ENCODE data around the gene EPHA2. TPM values are rescaled to one million over a fixed set of nuclear protein-coding genes. Genes with fewer than 3 reads are reported as not detected.

The EPHA2 gene
- polyA plus RNA-seq, 2 of the 4 experiments (the other 2 are of a cell fraction): 59.3 to 93.2 TPM

GRCh38 chr1:16120407-16120806 lies 35.5 kb downstream of the EPHA2 start:
- peak; percentile 38 for TF ChIP-seq ZFP36 (IDR thresholded peaks at IDR 0.05; ENCODE audit: borderline replicate concordance, partially characterized antibody)
- no peak for TF ChIP-seq POLR2A (IDR thresholded peaks at IDR 0.05; ENCODE audit: low read length)
- no peak for DNase-seq (ENCODE audit: low read depth in 1 of 2, low spot score in 1 of 2)
- 100% methylated on average over 1 of the region's 1 CpG for WGBS (ENCODE audit: missing lambda C conversion rate)
- ATAC-seq: peak; percentile 35 to 49
- Histone ChIP-seq H3K27ac (peak overlapping the region; percentile 13 to 62; a peak in 3 of 6 replicates), H3K4me2 (peak overlapping the region; percentile 32; the same call in 1 of the 3 replicates), H3K4me1 (peaks cover 53% of the 10 kb centered on the region), H3K4me3 (no peak overlapping the region), H3K9me3 (no peaks in the 10 kb centered on the region)
- FAIRE-seq: no peak
- POLR2A ChIA-PET: interaction anchor here (0.7 to 1.2 kb wide), 2 partner anchors 19 to 33 kb away, joined by 3 read pairs; no protein-coding TSS in a partner anchor
- CTCF ChIA-PET: interaction anchor here (1.4 to 7.6 kb wide), 5 partner anchors 14 to 67 kb away, joined by 3 to 55 read pairs (median 21); no protein-coding TSS in a partner anchor

- ChIA-PET POLR2A (no interaction called here), CTCF (interaction anchor here (0.7 to 7.6 kb wide), 5 partner anchors 38 to 243 kb away, joined by 3 to 55 read pairs (median 3); no protein-coding TSS in a partner anchor)
- DNase-seq (ENCODE audit: low read depth in 1 of 2, low spot score in 1 of 2) (no peak), ATAC-seq (peak; percentile 6 to 14; a peak in 4 of 6 replicates), FAIRE-seq (no peak)
- Histone ChIP-seq H3K27ac (peak overlapping the region in 1 of 2 experiments; percentile 62; a peak in 2 of 6 replicates), H3K9me3 (no peaks in the 10 kb centered on the region), H3K4me1 (peaks cover 49% of the 10 kb centered on the region), H3K4me2 (no peak overlapping the region), H3K4me3 (no peak overlapping the region)
- TF ChIP-seq REST (IDR thresholded peaks at IDR 0.05): no peak
- TF ChIP-seq HOXA7 (CRISPR knock-in tag; IDR thresholded peaks at IDR 0.05): no peak
- no peak for TF ChIP-seq TP53 (CRISPR knock-in tag; IDR thresholded peaks at IDR 0.05)
- TF ChIP-seq EP300 (IDR thresholded peaks at IDR 0.05): no peak
- TF ChIP-seq GATA3 (IDR thresholded peaks at IDR 0.05; ENCODE audit: borderline replicate concordance): no peak
- TF ChIP-seq FOSL2 (IDR thresholded peaks at IDR 0.05): no peak
- TF ChIP-seq FOSL2 (CRISPR knock-in tag; IDR thresholded peaks at IDR 0.05): no peak
- no peak for TF ChIP-seq USF2 (IDR thresholded peaks at IDR 0.05)
- no peak for TF ChIP-seq CTCF (IDR thresholded peaks at IDR 0.05)
- no peak for TF ChIP-seq BHLHE40 (IDR thresholded peaks at IDR 0.05; ENCODE audit: low read depth, low read length)
- no peak for TF ChIP-seq RFX5 (IDR thresholded peaks at IDR 0.05)
- TF ChIP-seq FOSB (CRISPR knock-in tag; IDR thresholded peaks at IDR 0.05): no peak
- TF ChIP-seq E2F6 (IDR thresholded peaks at IDR 0.05; ENCODE audit: borderline replicate concordance, low read depth): no peak
- 83% methylated on average over 6 of the region's 10 CpGs for WGBS (ENCODE audit: missing lambda C conversion rate)
These were observed 35.9 kb downstream of the EPHA2 start for GRCh38 chr1:16119926-16120325.

GRCh38 chr1:16119504-16119903 lies 36.4 kb downstream of the EPHA2 start:
- no peak for DNase-seq (ENCODE audit: low read depth in 1 of 2, low spot score in 1 of 2)
- Histone ChIP-seq H3K9me3 (no peaks in the 10 kb centered on the region), H3K4me3 (no peak overlapping the region), H3K4me1 (peaks cover 45% of the 10 kb centered on the region), H3K27ac (no peak overlapping the region; a peak in 1 of 6 replicates), H3K4me2 (no peak overlapping the region)
- FAIRE-seq: no peak
- ChIA-PET CTCF (interaction anchor here (0.7 to 7.6 kb wide), 5 partner anchors 37 to 244 kb away, joined by 3 to 55 read pairs (median 3); no protein-coding TSS in a partner anchor), POLR2A (no interaction called here)
- TF ChIP-seq ATOH8 (CRISPR knock-in tag; IDR thresholded peaks at IDR 0.05; ENCODE audit: low read depth) (no peak), HEYL (CRISPR knock-in tag; IDR thresholded peaks at IDR 0.05) (no peak), CEBPB (IDR thresholded peaks at IDR 0.05) (no peak), FOSB (CRISPR knock-in tag; IDR thresholded peaks at IDR 0.05) (no peak), MAX (IDR thresholded peaks at IDR 0.05) (no peak), POLR2AphosphoS2 (conservative IDR thresholded peaks at IDR 0.05; ENCODE audit: low read length) (no peak; the same call in 1 of the 2 replicates), CBX8 (IDR thresholded peaks at IDR 0.05) (no peak), NFE2L2 (conservative IDR thresholded peaks at IDR 0.05; ENCODE audit: low read length) (no peak), POLR2A (IDR thresholded peaks at IDR 0.05; ENCODE audit: low read length) (no peak)
- ATAC-seq: peak; percentile 3 to 4; a peak in 3 of 6 replicates
- WGBS (ENCODE audit: missing lambda C conversion rate): 82% methylated on average over 6 of the region's 6 CpGs

Measured in A549 (cell line).